NCI-H2029 (cell line): Measurements from ENCODE around the gene ARHGEF28.
A peak's percentile ranks its signal among the peaks of the same experiment; 100 is the strongest.

Experiments used
- DNase-seq: peaks from one replicate; lab custom pipeline; 2025; lab: John Stamatoyannopoulos, UW

Gene ARHGEF28

GRCh38 chr5:73861313-73861988, 235.5 kb downstream of the ARHGEF28 start:
- no peak for DNase-seq

GRCh38 chr5:73862796-73863195, 236.8 kb downstream of the ARHGEF28 start:
- DNase-seq: no peak

GRCh38 chr5:73863876-73864275, 237.9 kb downstream of the ARHGEF28 start:
- no peak for DNase-seq

GRCh38 chr5:73865315-73865714, 239.3 kb downstream of the ARHGEF28 start:
- DNase-seq: no peak

DNA sequence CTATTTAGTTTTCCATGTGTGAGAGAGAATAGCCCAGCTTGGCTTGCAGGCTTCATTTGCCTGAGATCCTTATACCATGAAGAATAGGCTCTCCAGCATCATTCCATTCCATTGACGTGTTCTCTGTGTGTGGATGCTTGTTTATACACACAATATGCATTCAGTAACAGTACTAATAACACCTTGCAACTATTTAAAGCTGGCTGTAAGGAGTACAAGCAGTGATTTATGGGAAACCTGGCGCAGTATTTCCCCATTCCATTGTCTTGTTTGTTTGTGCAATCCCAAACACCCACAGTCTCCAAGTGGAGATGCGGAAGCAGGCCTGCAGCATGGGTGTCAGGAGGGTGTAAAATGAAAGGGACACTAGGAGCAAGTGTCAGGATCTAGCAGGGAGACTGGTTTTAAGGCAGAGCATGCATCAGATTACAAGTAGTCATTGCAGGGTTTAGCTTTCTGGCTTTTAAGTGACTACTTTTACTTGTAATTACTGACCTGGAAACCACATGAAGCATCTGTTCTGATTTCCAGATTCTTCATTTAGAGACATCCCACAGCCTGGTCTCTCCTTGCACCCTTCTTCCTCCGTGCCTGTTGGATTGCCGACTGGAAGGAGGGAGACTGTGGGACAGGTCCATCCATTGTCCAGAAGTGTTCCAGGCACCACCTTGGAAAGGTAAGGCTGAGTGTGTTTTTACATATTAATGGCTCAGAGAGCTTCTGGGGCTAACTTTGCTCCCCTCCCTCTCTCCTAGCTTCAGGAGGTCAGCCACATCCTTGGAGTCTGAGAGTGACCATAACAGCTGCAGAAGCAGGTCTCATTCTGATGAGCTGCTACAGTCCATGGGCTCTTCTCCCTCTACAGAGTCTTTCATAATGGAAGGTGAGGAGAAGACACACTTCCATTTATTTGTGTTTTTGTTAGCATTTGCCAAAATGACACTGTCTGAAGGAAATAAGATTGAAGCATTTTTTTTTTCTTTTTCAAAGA, 241.6 kb downstream of the ARHGEF28 start:
- DNase-seq: no peak

- DNase-seq: no peak
Measured at GRCh38 chr5:73883646-73884045, 257.6 kb downstream of the ARHGEF28 start.

GRCh38 chr5:73887688-73888087, 261.7 kb downstream of the ARHGEF28 start:
- no peak for DNase-seq

- no peak for DNase-seq
Measured at GRCh38 chr5:73890569-73890968, 264.6 kb downstream of the ARHGEF28 start.

DNA sequence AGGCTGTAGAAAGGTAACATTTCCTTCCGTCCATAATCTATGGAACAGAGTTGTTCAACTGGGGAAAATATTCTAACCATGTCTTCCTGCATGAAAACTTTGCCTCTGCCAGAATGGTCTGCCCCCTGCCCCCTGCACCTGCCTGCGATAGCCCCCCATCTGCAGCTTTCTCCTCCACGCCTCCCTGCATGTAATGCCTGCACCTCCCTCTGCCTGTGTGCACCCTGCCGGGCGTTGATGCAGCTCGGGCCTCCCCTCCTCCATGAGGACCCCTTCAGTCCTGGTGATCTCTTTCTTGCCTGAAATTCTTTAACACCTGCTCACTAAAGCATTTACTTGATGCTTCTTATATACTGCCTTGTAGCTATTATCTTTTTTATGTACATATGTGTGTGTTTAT, 266.2 kb downstream of the ARHGEF28 start:
- DNase-seq: no peak

DNA sequence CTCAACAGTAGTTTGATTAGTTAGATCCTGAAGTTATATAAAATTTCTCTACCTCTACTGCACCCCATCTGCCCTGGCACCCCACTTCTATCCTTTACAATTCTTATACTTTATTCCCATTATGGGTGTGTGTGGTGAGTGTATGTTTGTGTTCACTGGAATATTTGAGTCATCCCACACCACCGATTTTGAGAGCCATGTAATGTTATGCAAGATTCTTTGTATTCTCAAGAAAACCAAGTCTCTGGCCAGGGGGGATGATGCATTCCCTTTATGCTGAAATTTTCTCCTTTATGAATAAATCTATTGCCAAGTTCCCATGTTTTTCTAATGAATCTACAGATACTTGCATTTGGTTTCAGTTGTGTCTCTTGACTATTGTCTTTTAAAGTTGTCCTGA, 266.8 kb downstream of the ARHGEF28 start:
- DNase-seq: no peak

- DNase-seq: no peak
Measured at GRCh38 chr5:73893813-73894212, 267.8 kb downstream of the ARHGEF28 start.

- no peak for DNase-seq
Measured at GRCh38 chr5:73894860-73895259, 268.9 kb downstream of the ARHGEF28 start.

- DNase-seq: no peak
Measured at GRCh38 chr5:73895471-73895870, 269.5 kb downstream of the ARHGEF28 start.

- DNase-seq: no peak
Measured at GRCh38 chr5:73896097-73896496, 270.1 kb downstream of the ARHGEF28 start.

DNA sequence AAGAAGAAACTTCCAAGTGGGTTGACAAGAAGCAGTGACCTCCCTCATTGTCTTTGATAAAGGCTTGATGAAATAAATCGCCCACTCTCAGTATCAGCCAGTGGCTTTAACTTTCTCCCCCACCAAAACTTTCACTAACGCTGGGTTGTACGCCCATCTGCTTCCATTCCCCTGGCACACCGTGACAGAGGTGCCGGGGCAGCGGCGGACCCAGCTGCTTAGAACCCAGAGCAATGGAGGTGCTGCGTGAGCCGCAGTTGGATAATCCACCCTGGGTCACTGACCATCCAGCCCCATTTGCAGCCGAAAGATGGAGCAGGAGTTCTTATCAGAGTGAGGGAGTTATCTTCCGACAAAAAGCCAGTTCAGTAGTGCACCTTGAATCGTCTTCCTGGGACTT, 270.7 kb downstream of the ARHGEF28 start:
- DNase-seq: no peak

- DNase-seq: no peak
Measured at GRCh38 chr5:73897893-73898292, 271.9 kb downstream of the ARHGEF28 start.

DNA sequence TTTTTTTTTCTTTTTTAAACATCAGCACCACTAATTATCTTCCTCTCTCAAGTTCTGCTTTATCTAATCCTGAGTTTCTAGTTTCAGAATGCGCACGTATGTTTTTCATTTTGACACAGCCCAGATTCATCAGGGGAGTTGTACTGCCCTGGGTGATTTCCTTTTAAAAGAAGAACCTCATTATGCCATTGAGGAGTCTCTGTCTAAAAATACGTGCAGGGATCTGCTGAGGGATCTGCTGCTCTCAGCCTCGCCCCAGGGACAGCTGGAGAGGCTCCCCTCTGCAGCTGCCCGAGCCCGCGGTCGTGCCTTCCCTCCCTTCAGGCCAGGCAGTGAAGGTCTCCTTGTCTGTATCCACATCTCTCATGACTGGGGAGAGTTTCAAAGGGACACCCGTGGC, 273.1 kb downstream of the ARHGEF28 start:
- no peak for DNase-seq

GRCh38 chr5:73899916-73900315, 273.9 kb downstream of the ARHGEF28 start:
- DNase-seq: no peak

GRCh38 chr5:73900566-73900965, 274.6 kb downstream of the ARHGEF28 start:
- no peak for DNase-seq

DNA sequence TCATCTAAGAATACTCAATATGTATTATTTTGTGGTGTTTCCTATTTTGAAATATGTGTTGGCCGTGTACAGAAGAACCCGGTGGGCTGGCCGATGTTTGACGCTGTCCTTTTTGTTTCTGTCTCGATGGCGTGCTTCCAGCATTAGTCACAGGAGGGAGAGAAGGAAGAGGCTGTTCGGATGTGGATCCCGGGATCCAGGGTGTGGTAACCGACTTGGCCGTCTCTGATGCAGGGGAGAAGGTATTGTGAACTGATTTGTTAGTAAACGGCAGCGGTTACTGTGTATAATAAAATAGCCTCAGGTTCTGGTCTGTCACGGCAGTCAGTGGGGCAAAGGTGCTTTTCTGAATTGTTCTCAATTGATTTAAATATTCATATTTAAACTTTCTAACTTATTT, 275.0 kb downstream of the ARHGEF28 start:
- DNase-seq: no peak

DNA sequence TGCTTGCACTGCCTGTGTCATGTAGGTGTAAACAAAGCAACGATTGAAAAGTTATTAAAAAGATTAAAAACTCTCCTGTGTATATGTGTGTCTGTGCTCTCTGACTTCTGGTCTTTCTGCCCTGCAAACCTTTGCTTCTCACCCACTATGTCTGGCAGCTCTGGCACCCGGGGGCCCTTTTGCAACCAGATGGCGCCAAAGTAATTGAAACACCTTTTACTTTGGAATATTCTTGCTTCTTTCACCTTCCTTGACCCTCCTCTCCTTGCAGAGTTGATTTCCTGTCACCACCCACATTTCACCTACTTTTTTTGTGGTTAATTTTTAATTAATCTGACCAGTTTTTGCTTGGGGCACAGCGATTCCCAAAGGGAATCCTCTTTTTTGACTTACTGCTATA, 275.5 kb downstream of the ARHGEF28 start:
- no peak for DNase-seq

DNA sequence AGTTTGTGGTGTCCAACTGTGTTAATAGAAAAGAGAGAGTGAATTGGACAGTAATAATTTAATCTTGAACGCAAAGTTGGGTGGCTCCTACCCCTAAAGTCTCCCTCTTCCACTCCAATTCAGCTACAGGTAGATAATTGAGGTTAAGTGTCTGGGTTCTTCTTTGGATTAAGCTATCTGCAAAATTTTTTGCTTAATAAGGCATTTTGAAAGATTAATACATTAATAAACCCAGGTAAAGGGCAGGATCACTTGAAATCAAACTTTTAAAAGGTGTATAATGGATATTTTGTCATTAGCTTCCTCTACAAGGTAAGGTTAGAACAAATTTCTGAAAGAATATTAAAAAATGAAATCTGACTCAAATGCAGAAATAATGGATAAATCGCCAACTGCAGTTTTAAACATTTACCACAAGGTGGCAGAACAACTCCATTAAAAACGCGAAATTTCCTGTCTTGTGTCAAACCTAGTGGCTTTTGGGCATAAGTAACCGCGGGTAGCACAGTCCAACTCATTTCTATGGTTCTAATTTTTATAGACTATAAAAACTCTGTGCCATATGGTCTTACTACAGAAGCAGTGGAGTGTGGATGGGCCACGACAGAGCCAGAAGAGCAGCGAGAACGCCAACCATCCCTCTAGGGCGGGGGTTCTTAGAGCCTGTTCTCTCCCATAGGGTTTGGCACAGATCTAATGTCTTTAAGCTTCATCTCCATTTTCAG, 276.5 kb downstream of the ARHGEF28 start:
- DNase-seq: peak; percentile 37

- DNase-seq: no peak
Measured at GRCh38 chr5:73903169-73903568, 277.2 kb downstream of the ARHGEF28 start.
